Myocyte (in vitro differentiated cells): ENCODE results near the gene TSNAXIP1. TPM values are rescaled to one million over a fixed set of nuclear protein-coding genes. Genes with fewer than 3 reads are reported as not detected.
"Not testable (repeated sequence)": the region's sequence is repeated elsewhere in the genome, so short reads cannot be mapped to it uniquely, and the experiment has no call there.

ENCODE experiments used
- DNase-seq: peaks from one replicate; pipeline ENCODE4 v3.0.0-alpha.2; 2012; ENCODE audit warnings: low read depth
- total RNA-seq: library from RNA; depleted of rRNA; stranded (reverse); fragments of >200 nt; gene quantifications from 2 replicates; pipeline ENCODE4 v1.2.3, GENCODE V29; 2014

The TSNAXIP1 gene
- total RNA-seq, 1 donor from 2014 or later = 1.1 TPM

DNA sequence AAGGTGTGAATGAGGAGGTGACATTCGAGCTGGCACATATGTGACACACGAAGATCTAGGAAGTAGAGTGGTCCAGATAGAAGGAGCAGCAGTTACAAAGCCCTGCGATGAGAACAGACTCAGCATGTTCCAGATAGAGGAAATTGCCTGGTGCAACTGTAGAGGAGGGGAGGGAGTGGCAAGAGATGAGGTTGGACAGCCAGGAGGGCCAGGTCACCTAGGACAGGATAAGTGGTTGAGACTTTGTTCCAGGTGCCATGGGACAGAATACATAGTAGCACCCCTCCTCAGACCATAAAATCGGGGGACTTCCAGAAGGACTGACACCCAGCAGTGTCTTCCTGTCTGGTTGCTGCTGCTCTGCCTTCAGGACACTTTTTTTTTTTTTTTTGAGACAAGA lies 51.8 kb downstream of the TSNAXIP1 start:
- DNase-seq = no peak

GRCh38 chr16:67860589-67861398 lies 54.1 kb downstream of the TSNAXIP1 start:
- DNase-seq = peak; percentile 74

- DNase-seq = no peak
Measured at GRCh38 chr16:67861877-67862276, 55.2 kb downstream of the TSNAXIP1 start.

DNA sequence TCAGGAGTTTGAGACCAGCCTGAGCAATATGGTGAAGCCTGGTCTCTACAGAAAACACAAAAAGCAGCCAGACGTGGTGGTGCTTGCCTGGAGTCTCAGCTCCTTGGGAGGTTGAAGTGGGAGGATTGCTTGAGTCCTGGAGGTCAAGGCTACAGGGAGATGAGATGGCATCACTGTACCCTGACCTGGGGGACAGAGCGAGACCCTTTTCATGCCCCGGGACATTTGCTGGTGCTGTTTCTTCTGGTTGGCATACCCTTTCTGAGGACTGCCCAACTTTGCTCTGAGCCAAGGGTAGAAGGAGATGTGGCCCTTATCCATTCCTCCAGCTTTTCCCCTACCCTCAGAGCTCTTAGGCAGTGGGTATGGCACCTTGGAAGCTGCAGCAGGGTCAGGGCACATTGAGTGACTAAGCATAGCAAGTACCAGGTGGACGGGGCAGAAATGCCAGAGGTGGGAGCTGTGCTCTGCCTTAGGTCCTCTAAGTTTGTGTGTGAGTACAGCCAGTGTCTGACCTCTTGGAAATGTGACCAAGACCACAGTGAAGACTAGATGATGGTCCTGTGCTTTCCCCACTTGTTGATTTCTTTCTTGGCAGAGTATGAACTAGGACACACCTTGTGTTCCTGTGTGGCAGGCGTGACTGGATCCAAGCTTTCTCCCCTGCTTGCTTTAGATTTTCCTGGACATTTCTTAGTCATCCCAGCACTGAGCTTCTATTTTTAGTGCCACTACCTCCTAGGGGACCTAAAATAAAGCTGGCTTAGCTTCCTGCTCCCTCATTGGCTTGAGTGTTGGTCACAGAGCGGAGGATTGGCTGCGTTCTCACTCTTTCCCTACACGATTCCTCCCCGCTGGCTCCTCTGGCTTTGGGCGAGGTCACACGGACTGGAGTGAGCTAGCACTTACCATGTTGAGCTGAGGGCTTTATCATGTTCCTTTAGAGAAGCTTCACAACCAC lies 56.2 kb downstream of the TSNAXIP1 start:
- DNase-seq = peak; percentile 92

- DNase-seq = not testable (repeated sequence)
Measured at GRCh38 chr16:67864044-67864443, 57.4 kb downstream of the TSNAXIP1 start.

- no peak for DNase-seq
Measured at GRCh38 chr16:67864594-67864993, 57.9 kb downstream of the TSNAXIP1 start.

- DNase-seq = peak; percentile 52
Measured at GRCh38 chr16:67865318-67865717, 58.6 kb downstream of the TSNAXIP1 start.

DNA sequence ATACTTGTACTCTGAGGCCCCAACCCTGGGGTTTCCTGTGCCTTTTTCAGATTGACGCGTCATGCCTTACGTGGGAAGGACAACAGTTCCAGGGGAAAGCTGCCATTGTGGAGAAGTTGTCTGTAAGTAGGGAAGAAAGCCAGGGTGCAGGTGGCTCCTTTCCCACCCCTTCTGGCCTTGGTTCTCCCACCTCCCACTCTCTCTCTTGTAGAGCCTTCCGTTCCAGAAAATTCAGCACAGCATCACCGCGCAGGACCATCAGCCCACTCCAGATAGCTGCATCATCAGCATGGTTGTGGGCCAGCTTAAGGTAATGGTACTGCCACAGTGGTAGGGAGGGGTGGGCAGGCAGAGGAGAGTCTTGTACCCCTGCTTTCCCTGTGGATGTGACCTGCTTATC lies 61.6 kb downstream of the TSNAXIP1 start:
- no peak for DNase-seq

DNA sequence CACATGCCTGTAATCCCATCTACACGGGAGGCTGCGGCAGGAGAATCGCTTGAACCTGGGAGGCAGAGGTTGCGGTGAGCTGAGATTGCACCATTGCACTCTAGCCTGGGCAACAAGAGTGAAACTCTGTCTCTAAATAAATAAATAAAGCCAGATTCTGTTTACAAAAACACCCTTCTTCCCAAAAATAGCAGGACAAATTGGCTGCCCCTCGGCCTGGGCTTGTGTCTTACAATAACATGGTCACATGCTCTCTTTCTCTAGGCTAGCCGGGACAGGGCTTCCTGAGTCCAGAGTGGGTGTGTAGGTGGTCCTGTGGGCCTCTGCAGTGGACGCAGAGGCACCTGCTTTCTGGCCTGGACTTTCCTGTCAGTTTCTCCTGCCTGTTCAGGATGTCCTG lies 63.0 kb downstream of the TSNAXIP1 start:
- no peak for DNase-seq

DNA sequence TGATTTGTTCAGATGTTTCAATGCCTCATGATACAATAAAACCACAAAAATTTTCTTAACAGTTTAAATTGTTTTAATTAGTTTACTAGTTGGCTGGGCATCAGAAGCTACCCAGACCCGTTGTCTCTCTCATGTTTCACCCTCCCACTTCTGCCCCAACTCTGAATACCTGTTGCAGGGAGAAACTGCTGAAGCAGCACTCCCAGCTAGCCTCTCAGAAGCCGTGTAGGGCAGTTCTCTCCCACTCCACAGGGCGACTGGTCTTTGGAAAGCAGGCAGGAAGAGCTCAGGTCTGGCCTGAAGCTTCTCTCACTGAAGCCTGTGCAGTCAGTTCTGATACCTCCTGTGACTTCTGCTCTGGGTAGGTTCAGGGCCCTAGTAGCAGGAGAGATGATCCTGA lies 64.6 kb downstream of the TSNAXIP1 start:
- DNase-seq = no peak

DNA sequence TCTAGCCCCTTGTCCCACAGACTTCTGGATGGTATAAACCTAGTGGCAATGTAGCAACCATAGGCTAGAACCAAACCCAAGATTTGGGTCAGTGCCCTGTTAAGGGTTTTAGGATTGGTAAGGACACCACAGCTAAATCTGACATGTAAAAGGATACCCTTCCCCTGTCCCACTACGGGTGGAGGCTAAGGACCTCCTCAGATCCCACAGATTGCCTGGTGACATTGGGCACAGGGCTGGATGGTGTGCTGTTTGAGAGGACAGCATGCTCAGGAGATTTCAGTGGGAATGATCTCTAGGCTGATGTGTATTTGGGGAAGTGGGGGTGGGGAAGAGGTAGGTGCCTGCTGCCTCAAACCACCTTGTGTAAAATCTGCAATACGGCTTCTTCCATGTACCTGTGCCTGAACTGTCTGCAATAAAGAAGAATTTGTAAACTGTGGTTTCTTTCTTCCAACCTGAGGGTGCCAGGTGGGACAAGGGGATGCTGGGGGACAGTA lies 65.5 kb downstream of the TSNAXIP1 start:
- DNase-seq = no peak

DNA sequence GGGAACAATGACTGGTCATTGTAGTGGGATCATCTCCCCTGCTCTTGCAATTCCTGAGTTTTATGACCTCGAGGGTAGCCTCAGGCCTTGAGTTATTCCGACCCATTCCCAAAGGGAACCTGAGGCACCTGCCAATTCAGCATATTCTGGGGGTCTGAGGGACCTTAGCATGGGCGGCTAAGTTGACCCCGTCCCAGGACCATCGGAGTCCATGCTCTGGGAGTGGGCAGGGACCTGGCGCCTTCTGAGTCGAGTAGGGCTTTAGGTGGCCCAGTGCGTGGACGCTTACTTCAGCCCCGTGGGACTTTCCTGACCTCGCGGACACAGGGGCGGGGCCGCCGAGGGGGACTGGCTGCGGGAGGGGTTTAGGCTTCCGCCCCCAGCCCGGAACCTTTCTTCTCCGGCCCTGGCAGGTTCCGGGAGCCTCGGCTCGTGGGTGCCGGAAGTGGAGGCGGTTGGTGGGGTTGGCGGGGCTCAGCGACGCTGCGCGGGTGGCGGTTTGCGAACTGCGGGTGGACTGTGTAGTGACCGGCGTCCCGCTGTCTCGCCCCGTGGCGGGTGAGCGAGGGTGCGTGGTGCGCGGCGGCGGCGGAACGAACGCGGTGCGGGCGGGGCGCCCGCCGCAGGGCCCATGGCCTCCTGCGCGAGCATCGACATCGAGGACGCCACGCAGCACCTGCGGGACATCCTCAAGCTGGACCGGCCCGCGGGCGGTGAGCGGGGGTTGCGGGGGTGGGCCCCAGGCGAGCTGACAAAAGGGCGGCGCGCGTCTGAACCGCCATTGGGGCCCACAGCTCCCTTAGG lies 66.1 kb downstream of the TSNAXIP1 start, which contains the start of gene EDC4:
EDC4 (plus strand) TSS at position 422 of the 804 bp plus-strand sequence; CDS start at position 632, 210 bp downstream.
- peak; percentile 86 for DNase-seq

GRCh38 chr16:67873435-67874370 lies 67.0 kb downstream of the TSNAXIP1 start:
- DNase-seq = no peak

GRCh38 chr16:67874372-67874771 lies 67.7 kb downstream of the TSNAXIP1 start:
- peak; percentile 47 for DNase-seq

DNA sequence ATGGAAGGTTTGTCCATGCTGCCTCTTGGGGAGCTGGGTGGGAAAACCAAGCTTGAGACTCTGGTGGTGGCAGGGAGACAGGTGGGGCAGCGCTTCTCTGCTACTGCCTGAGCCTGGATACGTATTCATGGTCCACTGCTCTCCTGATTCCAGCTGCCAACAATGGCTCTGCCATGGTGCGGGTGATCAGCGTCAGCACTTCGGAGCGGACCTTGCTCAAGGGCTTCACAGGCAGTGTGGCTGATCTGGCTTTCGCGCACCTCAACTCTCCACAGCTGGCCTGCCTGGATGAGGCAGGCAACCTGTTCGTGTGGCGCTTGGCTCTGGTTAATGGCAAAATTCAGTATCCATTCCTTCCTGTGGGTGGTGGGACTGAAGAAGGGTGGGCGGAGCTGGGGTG lies 70.4 kb downstream of the TSNAXIP1 start:
- no peak for DNase-seq
